PC-9 (cell line): ENCODE measurements around the gene RPL23. TPM values are rescaled to one million over a fixed set of nuclear protein-coding genes. Genes with fewer than 3 reads are reported as not detected.

Experiments used
- BruUV-seq: library from RNA; stranded (reverse); fragments of 400-500 nt; replicated peaks from 2 replicates; lab custom pipeline; 2021; lab: Mats Ljungman, UMichigan
- CTCF ChIA-PET: fragments of 300-600 bp; sonication (Branson Sonifier 250); formaldehyde crosslinking; loops from one replicate; lab custom pipeline; 2022; ENCODE audit warnings: antibody characterized with exemption; lab: Charles Lee
- POLR2A ChIA-PET: fragments of 300-600 bp; sonication (Branson Sonifier 250); formaldehyde crosslinking; loops from one replicate; lab custom pipeline; 2022; ENCODE audit warnings: antibody characterized with exemption; ENCODE audit not compliant: unreplicated experiment; lab: Charles Lee
- DNase-seq, 2 experiments: peaks; one replicate each; pipeline versions ENCODE4 v3.0.0 to v3.0.0-alpha.2; 2015 to 2022; ENCODE audit warnings: mixed read lengths in 1 of 2
- H2AFZ ChIP-seq: fragments of 200-600 bp; sonication (generic); 2 replicates; pipeline ENCODE4 v1.8.1; 2017; ENCODE audit warnings: antibody characterized with exemption
- H3F3A ChIP-seq: fragments of 200-600 bp; sonication (generic); 2 replicates; pipeline ENCODE4 v1.8.1; 2017; ENCODE audit warnings: antibody characterized with exemption, mild to moderate bottlenecking, low read depth; ENCODE audit not compliant: insufficient read depth
- H3K27ac ChIP-seq: fragments of 200-600 bp; sonication (generic); 2 replicates; pipeline ENCODE4 v1.6.1; 2016; ENCODE audit warnings: mixed run types
- H3K27me3 ChIP-seq: fragments of 200-600 bp; sonication (generic); 2 replicates; pipeline ENCODE4 v1.6.1; 2016; ENCODE audit warnings: low read depth, mixed run types; ENCODE audit not compliant: insufficient read depth
- H3K36me3 ChIP-seq: fragments of 200-600 bp; sonication (generic); 2 replicates; pipeline ENCODE4 v1.6.1; 2016; ENCODE audit warnings: low read depth, mixed run types
- H3K4me1 ChIP-seq: fragments of 200-600 bp; sonication (generic); replicated peaks from 2 replicates; pipeline ENCODE4 v1.6.1; 2016; ENCODE audit warnings: mixed run types; ENCODE audit not compliant: insufficient read depth
- H3K4me2 ChIP-seq: fragments of 200-600 bp; sonication (generic); 2 replicates; pipeline ENCODE4 v1.6.1; 2017; ENCODE audit warnings: mixed run types
- H3K4me3 ChIP-seq: fragments of 200-600 bp; sonication (generic); 2 replicates; pipeline ENCODE4 v1.6.1; 2016; ENCODE audit warnings: mixed run types
- H3K79me2 ChIP-seq: fragments of 200-600 bp; sonication (generic); 2 replicates; pipeline ENCODE4 v1.6.1; 2017; ENCODE audit warnings: low read depth, mixed run types
- H3K9me2 ChIP-seq: fragments of 200-600 bp; sonication (generic); 2 replicates; pipeline ENCODE4 v1.8.1; 2017; ENCODE audit warnings: mild to moderate bottlenecking; ENCODE audit not compliant: insufficient read depth
- H3K9me3 ChIP-seq: fragments of 200-600 bp; sonication (generic); 2 replicates; pipeline ENCODE4 v1.8.1; 2016; ENCODE audit warnings: low read depth; ENCODE audit not compliant: insufficient read depth
- H4K20me1 ChIP-seq: fragments of 200-600 bp; sonication (generic); 2 replicates; pipeline ENCODE4 v1.8.1; 2017; ENCODE audit not compliant: insufficient read depth
- CTCF ChIP-seq: fragments of 200-600 bp; sonication (generic); conservative IDR thresholded peaks from 2 replicates; pipeline ENCODE4 v1.6.1; 2017; ENCODE audit warnings: mixed run types, antibody characterized with exemption, mild to moderate bottlenecking, moderate library complexity
- EZH2 ChIP-seq: fragments of 200-600 bp; sonication (generic); IDR thresholded peaks from 2 replicates; pipeline ENCODE4 v1.8.0; 2017; ENCODE audit warnings: antibody characterized with exemption, low read depth
- intact Hi-C: fragments of 100-400 bp; cut with micrococcal nuclease; formaldehyde crosslinking; loops from one replicate; pipeline ENCODE4 v1.10.0; 2022; ENCODE audit not compliant: unreplicated experiment
- total RNA-seq: library from RNA; stranded (reverse); gene quantifications from 2 replicates; pipeline ENCODE4 v1.2.3, GENCODE V29; 2021

Gene RPL23
- total RNA-seq, 1 experiment from 2014 or later, result 1,146 TPM

- H3K9me2 ChIP-seq, result no peaks in the 10 kb centered on the region
- POLR2A ChIA-PET, result interaction anchor here (0.6 kb wide), 2 partner anchors 14 to 105 kb away, joined by 3 to 5 read pairs; no protein-coding TSS in a partner anchor
- H4K20me1 ChIP-seq, result peaks cover 5% of the 10 kb centered on the region; the same call in 1 of the 2 replicates
- peaks cover 60% of the 10 kb centered on the region for H3F3A ChIP-seq
- H3K79me2 ChIP-seq, result peaks cover 23% of the 10 kb centered on the region
- intact Hi-C loops, result loop anchor here (5.0 to 10.0 kb wide), 2 partner anchors 63 to 415 kb away; no protein-coding TSS in a partner anchor
- BruUV-seq, result no TSS peak
- H2AFZ ChIP-seq, result peak overlapping the region; percentile 59
- H3K36me3 ChIP-seq, result no peaks in the 10 kb centered on the region
- no peaks in the 10 kb centered on the region for H3K9me3 ChIP-seq
- peaks cover 37% of the 10 kb centered on the region for H3K4me1 ChIP-seq
- TF ChIP-seq CTCF (peak; percentile 35; the same call in 1 of the 2 replicates), EZH2 (no peak)
- H3K27ac ChIP-seq, result peak overlapping the region; percentile 35
- no peaks in the 10 kb centered on the region for H3K27me3 ChIP-seq
- H3K4me2 ChIP-seq, result peak overlapping the region; percentile 80
- H3K4me3 ChIP-seq, result peak overlapping the region; percentile 97; the same call in 1 of the 2 replicates
- CTCF ChIA-PET, result interaction anchor here (1.0 kb wide), 1 partner anchor 286 kb away, joined by 4 read pairs; no protein-coding TSS in a partner anchor
- DNase-seq, result peak; percentile 68 to 70
Measured at GRCh38 chr17:38867179-38867967, 13.9 kb upstream of the RPL23 start.

- BruUV-seq, result no TSS peak
- H4K20me1 ChIP-seq, result no peaks in the 10 kb centered on the region
- H3K79me2 ChIP-seq, result no peaks in the 10 kb centered on the region
- H3K27ac ChIP-seq, result no peak overlapping the region
- no peak overlapping the region for H2AFZ ChIP-seq
- DNase-seq, result no peak
- peaks cover 48% of the 10 kb centered on the region; the same call in 1 of the 2 replicates for H3F3A ChIP-seq
- H3K9me2 ChIP-seq, result no peaks in the 10 kb centered on the region
- TF ChIP-seq EZH2 (no peak), CTCF (no peak)
- ChIA-PET POLR2A (interaction anchor here (0.7 kb wide), 1 partner anchor 11 kb away, joined by 3 read pairs; no protein-coding TSS in a partner anchor), CTCF (no interaction called here)
- H3K9me3 ChIP-seq, result no peaks in the 10 kb centered on the region
- no peak overlapping the region for H3K4me2 ChIP-seq
- no peaks in the 10 kb centered on the region for H3K36me3 ChIP-seq
- H3K4me3 ChIP-seq, result no peak overlapping the region
- no peaks in the 10 kb centered on the region for H3K27me3 ChIP-seq
- peaks cover 29% of the 10 kb centered on the region for H3K4me1 ChIP-seq
- intact Hi-C loops, result loop anchor here (5.0 to 10.0 kb wide), 2 partner anchors 60 to 413 kb away; no protein-coding TSS in a partner anchor
Measured at GRCh38 chr17:38864636-38865398, 11.3 kb upstream of the RPL23 start.

- H3F3A ChIP-seq, result peaks cover 25% of the 10 kb centered on the region; the same call in 1 of the 2 replicates
- no peak overlapping the region for H3K4me3 ChIP-seq
- H3K79me2 ChIP-seq, result no peaks in the 10 kb centered on the region
- H4K20me1 ChIP-seq, result no peaks in the 10 kb centered on the region
- H3K36me3 ChIP-seq, result no peaks in the 10 kb centered on the region
- H3K4me2 ChIP-seq, result no peak overlapping the region
- no peaks in the 10 kb centered on the region for H3K27me3 ChIP-seq
- no peaks in the 10 kb centered on the region for H3K9me2 ChIP-seq
- no peaks in the 10 kb centered on the region for H3K9me3 ChIP-seq
- no TSS peak for BruUV-seq
- intact Hi-C loops, result loop anchor here (10.0 kb wide), 1 partner anchor 57 kb away; no protein-coding TSS in a partner anchor
- no peak for DNase-seq
- ChIA-PET POLR2A (no interaction called here), CTCF (no interaction called here)
- H3K27ac ChIP-seq, result no peak overlapping the region
- TF ChIP-seq CTCF, result no peak
- no peak for TF ChIP-seq EZH2
- H2AFZ ChIP-seq, result no peak overlapping the region
- H3K4me1 ChIP-seq, result peaks cover 15% of the 10 kb centered on the region
Measured at GRCh38 chr17:38861399-38861843, 7.9 kb upstream of the RPL23 start.
